HepG2 (cell line): ENCODE measurements around the gene ACVR1B. TPM values are rescaled to one million over a fixed set of nuclear protein-coding genes. Genes with fewer than 3 reads are reported as not detected.

Experiments used
- GABPA ChIP-seq, 2 experiments: IDR thresholded peaks; 2 replicates each; pipeline ENCODE4 v1.6.1; 2011 to 2016; ENCODE audit warnings: low read depth in 2 of 2, low read length in 1 of 2, missing biosample characterization in 1 of 2, missing genetic modification characterization in 1 of 2
- HMGA1 ChIP-seq: sonication (generic); formaldehyde crosslinking; conservative IDR thresholded peaks from 2 replicates; pipeline ENCODE4 v1.4.0; 2020; ENCODE audit warnings: missing genetic modification reagents
- HNRNPLL ChIP-seq: fragments of 200-400 bp; formaldehyde crosslinking; IDR thresholded peaks from 2 replicates; pipeline ENCODE4 v1.6.1; 2017; ENCODE audit warnings: mild to moderate bottlenecking, low read depth, low read length; ENCODE audit not compliant: poor library complexity, severe bottlenecking
- HOXA9 ChIP-seq: sonication (generic); formaldehyde crosslinking; IDR thresholded peaks from 2 replicates; pipeline ENCODE4 v1.8.1; 2022; ENCODE audit warnings: missing genetic modification reagents, mild to moderate bottlenecking, moderate library complexity, borderline replicate concordance
- KDM2A ChIP-seq: sonication (generic); formaldehyde crosslinking; IDR thresholded peaks from 2 replicates; pipeline ENCODE4 v1.4.0; 2020; ENCODE audit warnings: low read depth, missing genetic modification reagents, borderline replicate concordance
- KDM5B ChIP-seq: sonication (generic); formaldehyde crosslinking; IDR thresholded peaks from 2 replicates; pipeline ENCODE4 v1.4.0; 2020; ENCODE audit warnings: missing genetic modification reagents, mild to moderate bottlenecking, borderline replicate concordance
- MAFF ChIP-seq: IDR thresholded peaks from 2 replicates; pipeline ENCODE4 v1.6.1; 2011; ENCODE audit warnings: low read depth, low read length, improper control_type of control experiment
- NFATC3 ChIP-seq: sonication (generic); formaldehyde crosslinking; IDR thresholded peaks from 2 replicates; pipeline ENCODE4 v1.5.1; 2020; ENCODE audit warnings: mild to moderate bottlenecking, missing genetic modification reagents
- NR2C2 ChIP-seq: sonication (generic); formaldehyde crosslinking; IDR thresholded peaks from 2 replicates; pipeline ENCODE4 v1.4.0; 2020; ENCODE audit warnings: missing genetic modification reagents, mild to moderate bottlenecking, moderate library complexity, borderline replicate concordance
- PRDM4 ChIP-seq: sonication (generic); formaldehyde crosslinking; IDR thresholded peaks from 2 replicates; pipeline ENCODE4 v1.9.0; 2021; ENCODE audit warnings: missing genetic modification reagents, borderline replicate concordance
- TMF1 ChIP-seq: sonication (generic); formaldehyde crosslinking; IDR thresholded peaks from 2 replicates; pipeline ENCODE4 v1.8.1; 2022; ENCODE audit warnings: low read depth, missing genetic modification reagents
- XRCC5 ChIP-seq: fragments of 200-400 bp; formaldehyde crosslinking; optimal IDR thresholded peaks from 2 replicates; pipeline ENCODE3; 2017; ENCODE audit warnings: mild to moderate bottlenecking, low read length
- ZNF256 ChIP-seq: sonication (generic); formaldehyde crosslinking; conservative IDR thresholded peaks from 2 replicates; pipeline ENCODE4 v1.4.0; 2020; ENCODE audit warnings: missing genetic modification reagents
- ZNF382 ChIP-seq: sonication (generic); formaldehyde crosslinking; IDR thresholded peaks from 2 replicates; pipeline ENCODE4 v1.5.0; 2020; ENCODE audit warnings: missing genetic modification reagents, mild to moderate bottlenecking, borderline replicate concordance
- ZNF605 ChIP-seq: sonication (generic); formaldehyde crosslinking; IDR thresholded peaks from 2 replicates; pipeline ENCODE4 v1.8.0; 2022; ENCODE audit warnings: mild to moderate bottlenecking, missing genetic modification reagents
- ZNF619 ChIP-seq: sonication (generic); formaldehyde crosslinking; IDR thresholded peaks from 2 replicates; pipeline ENCODE4 v1.4.0; 2020; ENCODE audit warnings: mild to moderate bottlenecking, missing genetic modification reagents
- polyA plus RNA-seq, 8 experiments: library from polyadenylated mRNA; depleted of rRNA in 3 of 8; stranded (reverse) in 7 of 8; unstranded in 1 of 8; fragments of >200 nt; fragmentation: Illumina TruSeq in 4 of 8; extraction: Trizol in 4 of 8; gene quantifications; 2 replicates each; pipeline versions ENCODE4 v1.2.1 to v1.2.3, GENCODE V29; 2011 to 2016; ENCODE audit warnings: low read depth in 4 of 8, missing spikeins in 1 of 8, mixed read lengths in 1 of 8; ENCODE audit not compliant: insufficient read depth in 1 of 8
- total RNA-seq, 5 experiments: library from RNA; depleted of rRNA; stranded (reverse); fragments of >200 nt; fragmentation: Illumina TruSeq; extraction: Trizol; gene quantifications; 2 replicates each; pipeline ENCODE4 v1.2.3, GENCODE V29; 2016; ENCODE audit warnings: low read depth in 1 of 5
- TF ChIP-seq, protein P1 (sequence below): sonication (generic); formaldehyde crosslinking; IDR thresholded peaks from 2 replicates; pipeline ENCODE4 v1.4.0; 2020; ENCODE audit warnings: missing genetic modification reagents, low read depth, mild to moderate bottlenecking, borderline replicate concordance
- TF ChIP-seq, protein P2 (sequence below): sonication (generic); formaldehyde crosslinking; IDR thresholded peaks from 2 replicates; pipeline ENCODE4 v1.4.0; 2020; ENCODE audit warnings: mild to moderate bottlenecking, missing genetic modification reagents
- TF ChIP-seq, protein P3 (sequence below): IDR thresholded peaks from 2 replicates; pipeline ENCODE4 v1.4.0; 2020; ENCODE audit warnings: mild to moderate bottlenecking, missing genetic modification reagents

ACVR1B gene
- total and polyA plus RNA-seq, 2 of the 13 experiments (the other 11 are each of a cell fraction or from before 2014, with no cell fraction given), result 8.9 to 12.1 TPM

- TF ChIP-seq, protein P1, sequence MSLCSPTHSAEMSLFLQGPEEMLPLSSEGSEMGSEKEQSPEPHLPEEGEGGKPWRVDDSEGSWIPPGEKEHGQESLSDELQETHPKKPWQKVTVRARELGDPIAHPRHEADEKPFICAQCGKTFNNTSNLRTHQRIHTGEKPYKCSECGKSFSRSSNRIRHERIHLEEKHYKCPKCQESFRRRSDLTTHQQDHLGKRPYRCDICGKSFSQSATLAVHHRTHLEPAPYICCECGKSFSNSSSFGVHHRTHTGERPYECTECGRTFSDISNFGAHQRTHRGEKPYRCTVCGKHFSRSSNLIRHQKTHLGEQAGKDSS (CRISPR knock-in tag), result 0 out of 2 replicates have a peak, but pooled peaks have one; percentile 27
- TF ChIP-seq NR2C2 (CRISPR knock-in tag) (0 out of 2 replicates have a peak, but pooled peaks have one; percentile 19), ZNF382 (CRISPR knock-in tag) (no peak), HOXA9 (CRISPR knock-in tag) (no peak), KDM2A (CRISPR knock-in tag) (peak; percentile 32; the same call in 1 of the 2 replicates), XRCC5 (peak; percentile 14), ZNF619 (CRISPR knock-in tag) (no peak), ZNF256 (CRISPR knock-in tag) (no peak), TMF1 (CRISPR knock-in tag) (no peak), HNRNPLL (peak; percentile 8), PRDM4 (CRISPR knock-in tag) (no peak), GABPA (IDR thresholded peaks at IDR 0.05; ENCODE audit: low read depth, low read length) (no peak), GABPA (CRISPR knock-in tag; IDR thresholded peaks at IDR 0.05; ENCODE audit: low read depth) (no peak), HMGA1 (CRISPR knock-in tag) (no peak), MAFF (no peak), ZNF605 (0 out of 2 replicates have a peak, but pooled peaks have one; percentile 7), NFATC3 (CRISPR knock-in tag) (no peak), KDM5B (CRISPR knock-in tag) (0 out of 2 replicates have a peak, but pooled peaks have one; percentile 3)
- TF ChIP-seq, protein P2, sequence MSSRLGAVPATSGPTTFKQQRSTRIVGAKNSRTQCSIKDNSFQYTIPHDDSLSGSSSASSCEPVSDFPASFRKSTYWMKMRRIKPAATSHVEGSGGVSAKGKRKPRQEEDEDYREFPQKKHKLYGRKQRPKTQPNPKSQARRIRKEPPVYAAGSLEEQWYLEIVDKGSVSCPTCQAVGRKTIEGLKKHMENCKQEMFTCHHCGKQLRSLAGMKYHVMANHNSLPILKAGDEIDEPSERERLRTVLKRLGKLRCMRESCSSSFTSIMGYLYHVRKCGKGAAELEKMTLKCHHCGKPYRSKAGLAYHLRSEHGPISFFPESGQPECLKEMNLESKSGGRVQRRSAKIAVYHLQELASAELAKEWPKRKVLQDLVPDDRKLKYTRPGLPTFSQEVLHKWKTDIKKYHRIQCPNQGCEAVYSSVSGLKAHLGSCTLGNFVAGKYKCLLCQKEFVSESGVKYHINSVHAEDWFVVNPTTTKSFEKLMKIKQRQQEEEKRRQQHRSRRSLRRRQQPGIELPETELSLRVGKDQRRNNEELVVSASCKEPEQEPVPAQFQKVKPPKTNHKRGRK (CRISPR knock-in tag), result 0 out of 2 replicates have a peak, but pooled peaks have one; percentile 8
- TF ChIP-seq, protein P3, sequence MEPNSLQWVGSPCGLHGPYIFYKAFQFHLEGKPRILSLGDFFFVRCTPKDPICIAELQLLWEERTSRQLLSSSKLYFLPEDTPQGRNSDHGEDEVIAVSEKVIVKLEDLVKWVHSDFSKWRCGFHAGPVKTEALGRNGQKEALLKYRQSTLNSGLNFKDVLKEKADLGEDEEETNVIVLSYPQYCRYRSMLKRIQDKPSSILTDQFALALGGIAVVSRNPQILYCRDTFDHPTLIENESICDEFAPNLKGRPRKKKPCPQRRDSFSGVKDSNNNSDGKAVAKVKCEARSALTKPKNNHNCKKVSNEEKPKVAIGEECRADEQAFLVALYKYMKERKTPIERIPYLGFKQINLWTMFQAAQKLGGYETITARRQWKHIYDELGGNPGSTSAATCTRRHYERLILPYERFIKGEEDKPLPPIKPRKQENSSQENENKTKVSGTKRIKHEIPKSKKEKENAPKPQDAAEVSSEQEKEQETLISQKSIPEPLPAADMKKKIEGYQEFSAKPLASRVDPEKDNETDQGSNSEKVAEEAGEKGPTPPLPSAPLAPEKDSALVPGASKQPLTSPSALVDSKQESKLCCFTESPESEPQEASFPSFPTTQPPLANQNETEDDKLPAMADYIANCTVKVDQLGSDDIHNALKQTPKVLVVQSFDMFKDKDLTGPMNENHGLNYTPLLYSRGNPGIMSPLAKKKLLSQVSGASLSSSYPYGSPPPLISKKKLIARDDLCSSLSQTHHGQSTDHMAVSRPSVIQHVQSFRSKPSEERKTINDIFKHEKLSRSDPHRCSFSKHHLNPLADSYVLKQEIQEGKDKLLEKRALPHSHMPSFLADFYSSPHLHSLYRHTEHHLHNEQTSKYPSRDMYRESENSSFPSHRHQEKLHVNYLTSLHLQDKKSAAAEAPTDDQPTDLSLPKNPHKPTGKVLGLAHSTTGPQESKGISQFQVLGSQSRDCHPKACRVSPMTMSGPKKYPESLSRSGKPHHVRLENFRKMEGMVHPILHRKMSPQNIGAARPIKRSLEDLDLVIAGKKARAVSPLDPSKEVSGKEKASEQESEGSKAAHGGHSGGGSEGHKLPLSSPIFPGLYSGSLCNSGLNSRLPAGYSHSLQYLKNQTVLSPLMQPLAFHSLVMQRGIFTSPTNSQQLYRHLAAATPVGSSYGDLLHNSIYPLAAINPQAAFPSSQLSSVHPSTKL (CRISPR knock-in tag), result peak; percentile 34; the same call in 1 of the 2 replicates
Measured at GRCh38 chr12:52022841-52023181, 71.3 kb downstream of the ACVR1B start (continued).
